ENCODE data around the gene NR5A2.

The NR5A2 gene

DNA sequence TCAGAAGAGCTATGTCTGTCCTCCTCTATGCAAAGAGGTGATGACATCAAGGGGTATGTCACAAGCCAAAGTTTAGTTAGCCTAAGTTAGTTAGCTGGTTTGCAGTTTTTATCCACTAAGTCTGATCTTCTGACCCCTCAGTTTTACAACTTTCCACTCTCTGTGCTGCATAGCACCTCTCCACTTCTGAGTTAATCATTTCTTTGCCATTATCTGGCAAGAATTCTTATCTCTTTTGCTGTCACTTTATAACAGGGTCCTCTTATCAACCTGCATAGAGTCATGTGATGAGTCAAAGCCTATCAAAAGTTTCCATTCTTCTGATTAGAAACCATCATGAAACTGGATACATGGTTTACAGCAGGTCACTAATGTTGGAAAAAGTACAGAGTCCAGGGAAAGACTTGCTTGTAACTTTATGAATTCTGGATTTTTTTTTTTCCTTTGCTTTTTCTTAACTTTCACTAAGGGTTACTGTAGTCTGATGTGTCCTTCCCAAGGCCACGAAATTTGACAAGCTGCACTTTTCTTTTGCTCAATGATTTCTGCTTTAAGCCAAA lies at the start of gene NR5A2:
NR5A2 (plus strand) TSS at position 447 of the 560 bp plus-strand sequence. CDS start 138 bp downstream, outside the sequence.
- DNase-seq: no peak

DNA sequence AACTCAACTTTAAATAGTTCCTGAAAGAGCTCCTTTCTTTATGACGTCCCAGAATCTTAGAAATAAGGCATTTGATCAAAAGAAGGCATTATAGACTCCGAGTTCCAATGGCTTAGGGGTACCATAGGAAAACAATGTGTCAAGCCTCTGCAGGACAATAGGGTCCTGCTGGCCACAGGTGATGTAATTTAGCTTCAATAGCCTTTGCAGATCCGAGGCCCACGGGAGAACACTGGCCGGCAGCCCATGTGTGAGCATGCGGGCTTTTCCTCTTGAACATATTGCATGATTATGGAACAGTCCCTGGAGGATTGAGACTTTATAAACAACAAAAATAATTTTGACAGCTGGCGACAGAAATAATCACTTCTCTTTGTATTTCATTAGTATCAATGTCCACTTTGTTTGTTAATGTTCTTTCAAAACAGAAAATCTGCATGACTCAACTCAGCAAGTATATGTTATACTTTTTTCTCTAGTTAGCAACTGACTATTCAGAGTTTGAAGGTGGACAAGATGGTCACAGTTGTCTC lies 49.0 kb upstream of the NR5A2 start:
- no peak for DNase-seq

DNA sequence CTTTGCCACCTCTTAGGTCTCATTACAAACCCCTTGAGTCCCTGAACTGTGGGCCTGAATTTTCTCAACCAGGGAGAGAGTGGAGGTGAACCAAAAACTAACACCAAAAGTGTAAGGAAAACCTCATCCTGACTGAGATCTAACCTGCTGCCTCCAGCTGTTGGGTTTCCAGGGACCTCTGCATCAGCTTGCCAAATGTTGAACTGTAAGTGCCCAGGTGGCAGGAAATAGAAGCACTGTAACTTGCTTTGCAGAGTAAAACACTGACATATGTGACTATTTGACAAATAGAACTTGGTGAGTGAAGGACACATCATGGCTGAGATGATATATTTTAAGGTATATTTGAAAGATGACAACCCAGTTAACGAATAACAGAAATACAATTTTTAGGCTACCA lies 48.4 kb upstream of the NR5A2 start:
- DNase-seq: no peak

DNA sequence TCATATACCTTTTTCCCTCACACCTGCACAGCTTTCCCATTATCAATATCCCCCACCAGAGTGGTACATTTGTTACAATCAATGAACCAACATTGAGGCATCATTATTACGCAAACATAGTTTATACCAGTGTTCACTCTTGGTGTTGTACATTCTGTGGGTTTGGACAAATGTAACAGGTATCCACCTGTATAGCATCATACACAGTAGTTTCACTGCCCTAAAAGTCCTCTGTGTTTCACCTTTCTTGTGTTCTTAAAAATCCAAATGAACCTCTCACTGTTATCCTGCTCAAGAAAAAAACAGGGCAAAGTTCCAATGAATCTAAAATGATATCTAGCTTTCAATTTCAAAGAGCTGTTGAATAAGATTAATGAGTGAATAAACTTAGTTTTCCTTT lies 45.9 kb upstream of the NR5A2 start:
- no peak for DNase-seq

DNA sequence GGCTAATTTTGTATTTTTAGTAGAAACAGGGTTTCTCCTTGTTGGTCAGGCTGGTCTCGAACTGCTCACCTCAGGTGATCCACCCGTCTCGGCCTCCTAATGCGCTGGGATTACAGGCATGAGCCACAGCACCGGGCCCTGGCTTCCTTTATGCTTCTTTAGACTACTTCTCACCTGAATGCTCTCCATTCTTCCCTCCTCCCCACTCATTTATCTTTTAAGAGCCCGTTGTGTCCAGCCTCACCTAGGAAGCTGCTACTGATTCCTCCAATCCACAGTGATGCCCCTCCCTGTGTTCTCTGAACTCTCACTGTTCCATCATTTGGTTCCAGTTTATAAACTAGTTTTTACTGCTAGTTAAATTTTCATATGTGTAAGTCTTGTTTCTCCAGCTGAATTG lies 44.9 kb upstream of the NR5A2 start:
- no peak for DNase-seq

DNA sequence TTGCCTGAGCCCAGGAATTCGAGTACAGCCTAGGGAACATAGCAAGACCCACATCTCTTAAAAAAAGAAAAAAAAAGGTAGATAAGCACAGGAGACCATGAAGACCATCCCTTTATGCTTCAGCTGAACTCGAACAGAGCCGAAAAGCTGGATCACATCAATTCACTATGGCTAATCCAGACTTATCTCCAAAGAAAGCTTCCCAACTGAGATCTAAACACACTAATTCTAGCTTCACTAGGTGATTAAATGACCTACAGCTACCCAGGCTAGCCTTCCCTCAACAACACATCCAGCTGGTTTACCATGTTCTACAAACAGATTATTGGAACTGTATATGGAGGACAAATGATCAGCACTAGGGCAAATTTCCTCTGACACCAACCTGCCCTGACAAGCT lies 44.0 kb upstream of the NR5A2 start:
- no peak for DNase-seq

DNA sequence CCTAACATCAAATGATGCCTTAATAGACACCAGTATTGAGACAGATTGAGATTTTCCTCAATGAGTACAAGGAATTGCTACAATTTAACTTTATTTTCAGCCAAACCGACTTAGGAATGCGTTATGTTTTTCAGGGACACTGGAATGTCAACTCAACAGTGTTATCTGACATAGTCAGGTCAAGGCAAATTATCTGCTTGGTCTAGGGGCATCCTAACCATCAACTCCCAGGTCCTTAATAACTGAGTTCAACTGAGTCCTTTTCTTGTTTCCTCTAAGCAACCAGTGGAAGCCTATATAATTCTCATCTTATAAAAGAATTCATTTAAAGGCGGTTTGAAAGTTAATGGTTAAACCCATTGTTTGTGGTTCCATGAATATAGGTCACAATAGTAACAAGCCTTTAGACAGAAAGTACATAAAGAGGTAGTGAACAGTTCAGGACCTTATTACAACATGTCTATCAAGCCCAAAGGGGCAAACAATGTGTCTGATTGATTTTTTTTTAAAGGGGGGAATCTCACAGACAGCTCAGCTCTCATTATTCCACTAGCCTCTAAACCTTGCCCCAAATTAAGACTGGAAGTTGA lies 32.3 kb upstream of the NR5A2 start:
- no peak for DNase-seq

DNA sequence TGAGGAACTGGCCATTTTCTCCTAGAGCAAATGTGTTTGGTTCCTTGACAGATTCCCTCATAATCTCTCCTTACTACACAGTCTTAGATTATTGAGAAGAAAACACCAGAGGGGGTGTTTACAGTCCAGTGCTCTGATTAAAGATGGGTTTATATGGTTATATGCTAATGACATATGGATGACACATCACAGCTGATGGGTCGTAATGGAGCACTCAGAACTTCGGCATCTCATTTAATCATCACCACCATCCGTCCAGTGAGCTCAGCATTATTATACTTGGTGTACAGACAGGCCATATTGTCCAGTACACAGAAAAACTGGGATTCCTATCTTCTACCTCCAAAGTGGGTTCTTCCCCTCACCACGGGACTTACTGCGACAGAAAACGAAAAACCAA lies 22.3 kb upstream of the NR5A2 start:
- DNase-seq: no peak

DNA sequence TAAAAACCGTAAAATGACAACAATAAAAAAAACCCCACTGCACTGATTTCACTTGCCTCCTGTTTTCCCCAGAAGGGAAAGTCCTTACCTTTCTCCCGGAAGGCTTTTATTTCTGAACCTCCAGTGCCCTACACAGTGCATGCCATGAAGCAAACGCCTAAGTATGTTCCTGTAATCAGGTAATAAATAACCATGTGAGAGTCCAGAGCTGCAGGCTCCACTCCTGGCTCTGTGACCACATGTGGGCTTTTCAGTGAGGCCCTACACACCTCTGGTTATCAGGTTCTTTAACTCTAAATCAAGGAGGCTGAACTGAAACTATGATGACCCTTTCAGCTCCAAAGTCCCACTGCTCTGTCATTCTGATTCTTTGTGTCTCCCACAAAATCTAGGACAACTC lies 20.8 kb upstream of the NR5A2 start:
- DNase-seq: no peak

DNA sequence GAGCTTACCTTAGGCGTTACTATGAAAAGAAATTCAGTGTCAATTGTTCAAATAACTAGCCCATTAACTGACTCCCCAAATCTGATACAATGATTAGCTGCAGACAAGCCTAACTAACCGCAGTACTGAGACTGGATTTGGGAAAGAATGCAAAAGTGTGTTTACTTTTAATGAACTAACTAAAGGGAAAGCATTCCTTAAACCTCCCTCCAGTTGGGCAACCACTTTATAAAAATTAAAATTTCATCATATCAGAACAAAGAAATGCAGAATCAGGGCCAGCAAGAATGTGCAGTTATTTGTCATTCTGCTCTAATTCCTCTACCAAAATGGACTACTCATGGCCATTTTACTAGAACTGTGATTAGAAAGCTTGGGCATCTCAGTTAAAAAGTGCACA lies 11.7 kb upstream of the NR5A2 start:
- DNase-seq: no peak

DNA sequence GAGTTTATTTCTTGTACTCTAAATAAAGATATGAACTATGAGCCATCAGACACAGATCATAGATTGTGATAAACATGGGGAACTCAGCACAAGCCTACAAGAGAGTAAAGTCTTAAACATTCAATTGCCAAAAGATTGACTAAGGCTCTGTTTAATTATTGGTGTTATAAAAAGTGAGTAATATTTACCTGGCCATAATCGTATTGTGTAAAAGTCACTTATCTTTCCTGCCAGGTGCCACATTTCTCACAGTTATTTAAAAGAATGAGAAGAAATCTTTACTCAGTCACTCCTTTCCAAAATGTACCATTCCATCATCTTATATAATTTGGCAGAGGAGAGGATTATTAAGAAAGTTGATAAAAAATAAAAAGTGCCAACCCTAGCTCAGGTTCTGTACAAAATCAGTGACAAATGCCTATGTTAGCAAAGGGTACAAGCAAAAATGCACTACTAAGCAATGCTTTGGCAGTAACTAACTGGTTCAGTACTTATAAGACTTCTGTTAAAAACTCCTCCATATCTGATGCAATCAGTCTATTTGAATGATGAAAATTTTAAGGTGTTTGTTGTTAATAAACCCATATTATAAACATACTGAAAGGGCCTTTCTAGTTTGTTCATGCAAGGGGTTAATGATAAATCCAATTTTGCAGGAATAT lies 5.8 kb upstream of the NR5A2 start:
- no peak for DNase-seq

DNA sequence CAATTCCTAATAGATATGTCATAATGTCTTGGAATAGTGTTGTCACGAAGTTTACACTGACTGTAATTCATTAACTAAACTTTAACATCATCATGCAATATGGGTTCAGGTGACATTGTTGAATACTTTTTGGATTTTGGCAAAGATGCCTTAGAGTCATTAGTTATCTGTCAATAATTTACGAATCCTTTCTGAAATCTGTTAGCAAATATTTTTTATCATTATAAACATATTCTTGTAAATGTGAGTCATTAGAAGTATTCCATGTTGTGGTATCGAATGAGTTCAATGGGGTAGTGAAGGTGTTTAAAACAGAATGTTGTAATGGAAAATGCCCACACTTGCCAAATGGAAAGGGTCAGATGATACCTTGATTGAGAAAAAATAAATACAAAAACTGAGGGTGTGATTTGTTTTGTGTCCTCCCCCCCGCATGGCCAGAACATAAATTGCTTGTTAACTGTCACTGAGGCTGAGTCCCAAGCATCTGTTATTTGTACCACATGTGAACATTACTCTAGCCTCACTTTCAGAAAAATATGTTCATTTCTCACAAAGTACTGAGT lies 5.2 kb upstream of the NR5A2 start:
- no peak for DNase-seq

DNA sequence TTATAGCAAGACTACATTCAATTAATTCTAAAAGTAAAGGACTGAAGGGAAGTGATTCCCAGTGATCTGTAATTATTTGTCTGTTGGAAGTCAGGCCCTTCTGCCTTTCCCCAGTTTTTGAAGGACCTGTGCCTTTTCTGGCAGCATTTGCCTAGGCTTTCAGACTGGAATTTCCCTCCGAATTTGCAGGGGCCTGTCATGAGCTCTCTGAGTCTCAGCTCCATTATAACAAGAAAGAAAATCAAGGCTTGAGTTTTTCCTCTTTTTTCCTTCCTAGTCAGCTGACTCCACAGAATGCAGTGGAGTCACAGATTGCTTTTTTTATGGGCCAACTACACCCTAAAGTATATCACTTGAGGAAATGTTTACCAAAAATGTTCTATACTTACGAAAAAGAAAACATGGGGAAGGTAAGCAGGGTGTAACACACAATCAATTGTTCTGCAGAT lies 1.1 kb downstream of the NR5A2 start:
- no peak for DNase-seq

DNA sequence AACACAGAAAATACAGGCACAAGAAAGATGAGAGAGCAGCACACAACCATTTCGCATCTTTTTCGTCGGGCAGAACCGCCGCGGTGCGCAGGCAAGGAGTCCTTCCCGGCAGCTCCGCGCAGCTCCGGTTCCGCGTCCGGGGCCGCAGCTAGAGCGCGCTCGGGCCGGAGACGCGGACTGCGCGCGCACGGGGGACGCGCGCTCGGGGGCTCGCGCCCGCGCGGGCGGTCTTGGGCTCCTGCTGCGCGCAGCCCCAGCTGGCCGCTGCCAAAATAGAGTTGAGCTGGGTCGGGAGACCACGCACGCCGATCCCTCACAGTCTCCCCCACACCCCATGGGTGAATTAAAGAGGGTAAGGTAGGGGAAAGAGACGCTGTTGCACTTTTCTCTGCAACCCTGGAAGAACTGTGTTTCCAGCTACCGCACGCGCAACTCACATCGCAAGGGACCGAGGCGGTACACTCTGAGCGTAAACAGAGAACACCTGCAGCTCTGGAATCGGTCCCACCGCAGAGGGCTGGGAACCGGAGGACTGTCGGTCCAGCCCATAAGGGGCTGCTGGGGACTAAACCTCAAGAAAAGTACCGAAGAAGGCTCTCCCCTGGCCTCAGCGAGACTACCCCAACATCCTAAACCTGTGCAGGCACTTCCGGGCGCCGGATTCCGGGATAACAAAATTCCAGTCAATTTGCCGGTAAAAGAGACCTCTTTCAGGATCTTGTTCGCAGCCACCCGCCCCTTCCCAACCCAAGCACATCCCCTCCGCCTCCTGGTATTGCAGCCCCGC lies 1.7 kb downstream of the NR5A2 start:
- DNase-seq: no peak

DNA sequence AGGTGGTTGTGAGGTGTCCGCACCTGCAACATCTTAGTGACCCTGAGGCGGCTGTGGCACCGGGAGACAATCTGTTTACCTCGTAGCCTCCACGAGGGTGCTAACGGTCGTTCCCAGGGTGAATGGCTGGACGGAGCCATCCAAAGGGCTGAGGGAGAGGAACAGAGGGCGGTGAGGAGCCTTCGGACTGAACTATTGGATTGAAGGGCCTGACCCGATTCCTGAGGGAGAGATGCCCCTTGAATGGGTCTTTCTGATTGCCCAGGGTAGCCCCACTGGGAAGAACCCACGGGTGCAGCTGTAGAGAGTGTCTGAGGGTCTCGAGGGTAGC lies 2.3 kb downstream of the NR5A2 start:
- DNase-seq: no peak

DNA sequence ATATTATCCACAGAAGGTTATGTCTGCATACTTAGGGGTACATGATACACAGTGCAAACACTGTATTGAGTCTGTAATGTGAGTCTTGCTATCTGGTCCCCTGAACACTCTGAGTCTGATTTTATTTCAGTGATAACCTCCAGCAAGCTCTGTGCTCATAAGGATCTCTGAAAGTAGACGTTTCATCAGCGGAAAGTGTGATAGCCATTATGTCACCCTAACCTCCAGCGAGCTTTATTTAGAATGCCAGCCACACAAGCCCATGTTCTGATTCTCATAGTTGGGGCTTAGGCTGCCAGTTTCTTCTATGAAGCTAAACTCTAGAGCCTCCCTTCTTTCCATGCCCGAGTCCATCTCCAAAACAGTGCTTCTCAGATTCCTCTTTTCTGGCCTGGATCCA lies 3.3 kb downstream of the NR5A2 start:
- DNase-seq: no peak

DNA sequence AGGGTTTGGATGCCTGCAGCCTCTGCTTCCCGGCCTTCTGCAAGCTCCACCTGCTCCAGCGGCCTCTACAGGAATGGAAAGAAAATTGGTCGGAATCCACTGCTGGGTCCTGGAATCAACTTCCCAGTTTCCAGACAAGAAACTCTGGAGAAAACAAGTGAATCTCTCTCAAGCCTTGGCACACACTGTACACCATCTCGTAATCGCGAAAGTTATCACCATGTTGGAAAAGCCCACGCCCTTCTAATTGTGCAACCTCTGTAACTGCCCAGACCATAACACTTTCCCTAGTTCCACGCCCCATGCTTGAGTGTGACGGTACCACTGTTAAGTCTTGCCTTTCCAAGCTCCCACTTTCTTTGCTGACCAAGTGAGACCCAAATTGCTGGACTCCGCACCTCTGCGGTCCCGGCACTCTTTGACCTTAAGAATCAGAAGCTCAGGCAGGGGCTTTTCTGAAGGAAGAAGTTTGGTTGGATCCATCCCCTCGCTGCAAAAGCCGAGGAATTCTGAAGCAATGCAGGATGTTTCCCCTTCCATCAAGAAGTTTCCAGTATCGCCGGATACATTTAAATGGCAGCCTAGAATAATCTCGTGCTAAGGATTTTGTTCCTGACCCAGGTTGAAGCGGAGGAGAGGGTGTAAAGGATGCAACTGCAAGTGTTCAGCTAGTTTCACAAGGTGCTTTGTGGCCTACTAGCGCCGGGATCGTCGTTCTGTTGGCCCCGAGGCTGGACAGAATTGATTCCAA lies 6.2 kb downstream of the NR5A2 start:
- DNase-seq: no peak

DNA sequence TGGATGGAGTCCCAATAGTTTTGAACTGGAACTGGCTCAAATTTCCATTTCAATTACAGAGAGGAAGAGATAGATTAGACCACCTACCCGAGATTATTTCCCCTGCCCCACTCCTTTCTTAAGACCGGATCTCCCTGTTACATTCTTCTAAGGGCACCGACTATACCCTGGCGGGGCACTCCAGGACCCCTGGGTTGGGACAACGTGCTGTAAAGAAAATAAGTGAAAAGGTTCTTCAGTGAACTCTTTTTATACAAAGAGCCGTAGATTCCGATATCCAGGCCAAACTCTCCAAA lies 6.7 kb downstream of the NR5A2 start:
- DNase-seq: no peak

DNA sequence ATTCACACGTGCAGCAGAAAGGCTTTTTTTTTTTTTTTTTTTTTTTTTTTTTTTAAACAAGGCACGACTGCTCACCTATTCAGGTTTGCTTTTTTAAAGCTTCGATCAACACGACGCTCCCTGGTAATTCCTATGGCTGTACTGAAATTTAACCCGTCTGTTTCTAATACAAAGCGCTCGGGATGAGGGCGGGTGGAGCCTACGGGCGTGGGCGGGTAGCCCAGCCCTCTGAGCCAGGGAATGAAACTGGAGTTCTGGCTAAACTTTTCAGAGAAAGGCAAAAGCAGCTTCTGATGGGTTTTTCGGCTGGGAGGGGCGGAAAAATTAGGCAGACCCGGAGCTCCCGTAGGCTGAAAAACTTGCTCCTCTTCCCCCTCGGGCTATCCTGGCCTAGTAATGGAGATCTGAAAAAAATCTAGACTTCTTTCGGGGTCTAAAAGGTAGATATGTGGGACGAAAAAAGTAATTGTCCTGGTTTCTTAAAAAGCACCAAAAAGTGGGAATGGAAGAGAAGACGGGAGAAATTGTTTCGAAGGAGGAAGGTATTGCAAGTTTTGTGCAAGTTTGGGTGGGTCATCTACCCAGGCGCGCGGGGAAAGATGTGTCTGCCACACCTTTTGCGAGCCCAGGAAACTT lies 7.4 kb downstream of the NR5A2 start:
- no peak for DNase-seq

DNA sequence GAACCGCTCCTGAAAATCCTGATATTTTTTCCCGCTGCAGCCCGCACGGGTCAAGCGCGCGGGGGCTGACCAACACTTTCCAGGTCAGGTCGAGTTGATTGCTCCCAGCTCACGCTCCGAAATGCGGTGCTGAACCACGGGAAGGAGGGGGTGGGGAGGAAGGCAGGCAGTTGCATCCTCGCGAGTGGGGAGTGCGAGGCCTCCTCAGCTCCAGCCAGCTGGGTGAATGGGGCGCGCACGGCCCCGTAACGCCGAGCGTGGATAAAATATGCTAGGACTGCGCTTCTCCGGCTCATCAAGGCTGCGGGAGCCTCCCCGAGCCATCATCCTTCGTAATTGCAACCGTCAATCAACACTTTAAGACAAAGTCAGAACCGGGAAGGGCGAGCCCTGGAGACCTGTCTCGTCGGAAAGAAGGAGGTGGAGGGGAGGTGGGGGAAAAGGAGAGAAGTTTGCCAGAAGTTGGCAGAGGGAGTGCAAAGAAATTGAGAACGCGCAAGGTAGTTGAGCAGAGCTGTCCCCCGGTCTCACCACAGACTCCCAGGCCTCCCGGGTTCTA lies 8.0 kb downstream of the NR5A2 start:
- no peak for DNase-seq

DNA sequence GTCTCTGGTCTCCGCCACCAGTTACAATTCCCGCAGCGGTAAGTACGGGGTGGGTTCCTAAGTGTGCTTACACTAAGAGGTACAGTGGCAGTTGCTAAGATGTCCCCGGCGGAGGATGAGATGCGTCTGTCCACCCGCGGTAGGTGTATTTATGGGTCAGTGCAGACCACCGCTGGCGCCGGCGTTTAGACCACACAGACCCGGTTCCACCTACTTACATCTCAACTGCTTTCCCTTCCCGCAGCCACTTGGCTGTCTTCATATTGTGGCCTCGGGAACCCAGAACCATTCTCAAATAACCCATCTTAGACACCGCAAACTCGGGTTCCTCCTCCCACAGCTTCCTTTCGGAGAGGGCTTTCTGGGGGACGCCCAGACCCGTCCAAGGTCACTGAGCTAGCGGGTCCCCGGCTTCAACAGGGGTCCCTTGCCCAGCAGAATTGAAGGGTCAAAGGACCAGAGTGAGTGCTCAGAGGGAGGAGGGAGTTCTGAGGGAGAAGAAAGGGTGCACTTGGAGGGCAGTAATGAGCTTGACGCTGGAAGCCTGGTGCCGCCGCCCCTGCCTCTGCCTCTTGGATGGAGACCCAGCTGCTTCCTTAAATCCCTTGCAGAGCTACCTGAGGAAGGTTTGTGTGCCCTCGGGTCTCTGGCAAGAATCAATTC lies 8.6 kb downstream of the NR5A2 start:
- DNase-seq: no peak
